Stimulated activated naive CD4-positive, alpha-beta T cell (primary cell): ENCODE data around the gene GRK4.
"Not testable (repeated sequence)": the region's sequence is repeated elsewhere in the genome, so short reads cannot be mapped to it uniquely, and the experiment has no call there.

Experiments used
- DNase-seq, 6 experiments: peaks; one replicate each; lab custom pipeline; 2025; lab: John Stamatoyannopoulos, UW

GRK4 gene

GRCh38 chr4:3039706-3040366, 76.5 kb downstream of the GRK4 start:
- no peak for DNase-seq

- no peak for DNase-seq
These were observed 77.3 kb downstream of the GRK4 start for GRCh38 chr4:3040452-3041191.

GRCh38 chr4:3041192-3042142, 78.1 kb downstream of the GRK4 start:
- DNase-seq, result peak in 5 of 6 experiments; percentile 13 to 59 (median 20)

GRCh38 chr4:3042226-3042625, 78.9 kb downstream of the GRK4 start:
- DNase-seq, result no peak

- DNase-seq, result no peak
These were observed 80.1 kb downstream of the GRK4 start for GRCh38 chr4:3043282-3044020.

GRCh38 chr4:3044870-3045819, 81.8 kb downstream of the GRK4 start:
- DNase-seq, result peak; percentile 16 to 84 (median 68)

GRCh38 chr4:3046162-3046561, 82.8 kb downstream of the GRK4 start:
- no peak for DNase-seq

GRCh38 chr4:3046623-3047022, 83.3 kb downstream of the GRK4 start:
- no peak for DNase-seq

GRCh38 chr4:3047464-3048286, 84.3 kb downstream of the GRK4 start:
- peak; percentile 21 to 67 (median 50) for DNase-seq

GRCh38 chr4:3051141-3051897, 87.9 kb downstream of the GRK4 start:
- DNase-seq, result not testable (repeated sequence)

GRCh38 chr4:3054169-3054759, 90.9 kb downstream of the GRK4 start:
- DNase-seq, result no peak

GRCh38 chr4:3059943-3060342, 96.6 kb downstream of the GRK4 start:
- no peak for DNase-seq

- no peak for DNase-seq
These were observed 97.6 kb downstream of the GRK4 start for GRCh38 chr4:3060946-3061345.

- no peak for DNase-seq
These were observed 99.1 kb downstream of the GRK4 start for GRCh38 chr4:3062471-3062870.

- no peak for DNase-seq
These were observed 102.2 kb downstream of the GRK4 start for GRCh38 chr4:3065551-3065950.

- no peak for DNase-seq
These were observed 103.5 kb downstream of the GRK4 start for GRCh38 chr4:3066836-3067400.

GRCh38 chr4:3067473-3068001, 104.2 kb downstream of the GRK4 start:
- no peak for DNase-seq

GRCh38 chr4:3069661-3070199, 106.4 kb downstream of the GRK4 start:
- DNase-seq, result no peak
